Endothelial cell of umbilical vein (primary cell): Measurements from ENCODE around the gene CEP72. TPM values are rescaled to one million over a fixed set of nuclear protein-coding genes. Genes with fewer than 3 reads are reported as not detected.

ENCODE experiments used
- BruUV-seq: library from RNA; stranded (reverse); fragments of 400-500 nt; replicated peaks from 2 replicates; lab custom pipeline; 2021; lab: Mats Ljungman, UMichigan
- CTCF ChIA-PET: fragments of 300-600, 350-600 bp; sonication (Branson Sonifier 250); formaldehyde crosslinking; loops from one replicate; lab custom pipeline; 2021; ENCODE audit warnings: antibody characterized with exemption, inconsistent platforms; lab: Charles Lee
- POLR2A ChIA-PET: fragments of 300-600, 350-600 bp; sonication (Branson Sonifier 250); formaldehyde crosslinking; loops from one replicate; lab custom pipeline; 2021; ENCODE audit warnings: antibody characterized with exemption, inconsistent platforms; lab: Charles Lee
- DNase-seq: peaks from one replicate; pipeline ENCODE4 v3.0.0-alpha.2; 2011; ENCODE audit warnings: low read depth, low spot score
- FAIRE-seq: peaks from 2 replicates; lab custom pipeline; 2011; peaks lifted over from hg19 to GRCh38; lab: Jason Lieb, UNC
- H2AFZ ChIP-seq: 2 replicates; pipeline ENCODE4 v1.6.0; 2012; ENCODE audit warnings: low read depth, low read length, control low read depth, inconsistent platforms
- H3K27ac ChIP-seq: 2 replicates; pipeline ENCODE4 v1.5.1; 2011; ENCODE audit warnings: low read depth, mild to moderate bottlenecking, control low read depth, low read length, moderate library complexity; ENCODE audit not compliant: insufficient read depth
- H3K27me3 ChIP-seq, 2 experiments: 2 replicates each; pipeline versions ENCODE4 v1.6.0 to v1.6.1; 2011; ENCODE audit warnings: low read length in 2 of 2, mixed read lengths in 1 of 2; ENCODE audit not compliant: control insufficient read depth in 2 of 2, insufficient read depth in 2 of 2
- H3K36me3 ChIP-seq, 2 experiments: 2 replicates in 1 of 2; 3 replicates in 1 of 2; pipeline ENCODE4 v1.5.1; 2011; ENCODE audit warnings: low read length in 2 of 2, mild to moderate bottlenecking in 1 of 2, moderate library complexity in 1 of 2; ENCODE audit not compliant: control insufficient read depth in 2 of 2, insufficient read depth in 2 of 2; ENCODE audit errors: extremely low read depth in 1 of 2
- H3K4me1 ChIP-seq: 3 replicates; pipeline ENCODE4 v1.5.1; 2011; ENCODE audit warnings: mild to moderate bottlenecking, low read length; ENCODE audit not compliant: control insufficient read depth, insufficient read depth; ENCODE audit errors: extremely low read depth
- H3K4me2 ChIP-seq: 2 replicates; pipeline ENCODE4 v1.6.1; 2011; ENCODE audit warnings: low read length, control low read depth, mixed read lengths; ENCODE audit not compliant: insufficient read depth
- H3K4me3 ChIP-seq, 3 experiments: fragments of 200-600 bp in 1 of 3; sonication (generic), shearing (Covaris generic) in 1 of 3; replicated peaks in 1 of 3; 2 replicates each; pipeline ENCODE4 v1.5.1; 2011 to 2016; ENCODE audit warnings: control low read depth in 3 of 3, low read length in 3 of 3, mild to moderate bottlenecking in 2 of 3, inconsistent platforms in 1 of 3, low read depth in 1 of 3, moderate library complexity in 1 of 3; ENCODE audit not compliant: insufficient read depth in 1 of 3
- H3K79me2 ChIP-seq: 2 replicates; pipeline ENCODE4 v1.6.0; 2012; ENCODE audit warnings: low read length, inconsistent platforms; ENCODE audit not compliant: control insufficient read depth, insufficient read depth
- H3K9ac ChIP-seq: replicated peaks from 2 replicates; pipeline ENCODE3; 2011; ENCODE audit warnings: low read length, control low read depth; ENCODE audit not compliant: insufficient read depth; ENCODE audit errors: extremely low read depth
- H3K9me1 ChIP-seq: replicated peaks from 3 replicates; pipeline ENCODE4 v1.6.0; 2011; ENCODE audit warnings: mild to moderate bottlenecking, low read length; ENCODE audit not compliant: control insufficient read depth, insufficient read depth; ENCODE audit errors: extremely low read depth
- H3K9me3 ChIP-seq: replicated peaks from 2 replicates; pipeline ENCODE4 v1.5.1; 2012; ENCODE audit warnings: low read length, inconsistent platforms; ENCODE audit not compliant: control insufficient read depth, insufficient read depth
- H4K20me1 ChIP-seq: replicated peaks from 2 replicates; pipeline ENCODE3; 2011; ENCODE audit warnings: mild to moderate bottlenecking, low read length; ENCODE audit not compliant: control insufficient read depth, insufficient read depth; ENCODE audit errors: extremely low read depth
- EZH2 ChIP-seq: IDR thresholded peaks from 2 replicates; pipeline ENCODE4 v1.6.1; 2012; ENCODE audit warnings: borderline replicate concordance, low read depth, mild to moderate bottlenecking, moderate library complexity, low read length, inconsistent platforms; ENCODE audit not compliant: severe bottlenecking
- FOS ChIP-seq: IDR thresholded peaks from 2 replicates; pipeline ENCODE4 v1.6.1; 2011; ENCODE audit warnings: mild to moderate bottlenecking, low read length, moderate library complexity, borderline replicate concordance; ENCODE audit not compliant: insufficient read depth
- GATA2 ChIP-seq: IDR thresholded peaks from 2 replicates; pipeline ENCODE4 v1.7.0; 2011; ENCODE audit warnings: low read depth, mild to moderate bottlenecking, moderate library complexity, mixed read lengths, low read length; ENCODE audit not compliant: insufficient read length, insufficient read depth
- JUN ChIP-seq: IDR thresholded peaks from 2 replicates; pipeline ENCODE4 v1.6.1; 2011; ENCODE audit warnings: borderline replicate concordance, low read depth; ENCODE audit not compliant: insufficient read length, insufficient read depth
- POLR2A ChIP-seq: IDR thresholded peaks from 2 replicates; pipeline ENCODE4 v1.6.1; 2012; ENCODE audit warnings: low read depth, mild to moderate bottlenecking, control low read depth, low read length
- POLR2AphosphoS5 ChIP-seq: IDR thresholded peaks from 2 replicates; pipeline ENCODE4 v1.6.1; 2012; ENCODE audit warnings: low read depth, mild to moderate bottlenecking, control low read depth, low read length, moderate library complexity; ENCODE audit not compliant: insufficient read depth
- dilution Hi-C: fragments of 300-500 bp; cut with MboI; formaldehyde crosslinking; loops from one replicate; pipeline ENCODE4 v1.15.0; 2019; ENCODE audit warnings: low sequenced_read_pairs; ENCODE audit not compliant: extremely low pct_ligation_motif_present
- intact Hi-C: fragments of 100-400 bp; cut with micrococcal nuclease; formaldehyde crosslinking; loops from one replicate; pipeline ENCODE4 v1.10.0; 2022
- polyA plus RNA-seq, 4 experiments: library from polyadenylated mRNA; depleted of rRNA in 3 of 4; stranded (reverse) in 3 of 4; unstranded in 1 of 4; fragments of >200 nt; gene quantifications; 2 replicates each; pipeline versions ENCODE4 v1.2.1 to v1.2.3, GENCODE V29; 2011 to 2012; ENCODE audit warnings: missing spikeins in 1 of 4
- total RNA-seq: library from RNA; stranded (reverse); gene quantifications from 2 replicates; pipeline ENCODE4 v1.2.3, GENCODE V29; 2021
- TF ChIP-seq, protein P1 (sequence below), 2 donors: IDR thresholded peaks; 1 replicate in 1 of 2; 2 replicates in 1 of 2; pipeline ENCODE4 v1.5.1; 2011; ENCODE audit warnings: low read length in 2 of 2, mild to moderate bottlenecking in 2 of 2, moderate library complexity in 2 of 2, control low read depth in 1 of 2, inconsistent platforms in 1 of 2, low read depth in 1 of 2; ENCODE audit not compliant: insufficient read depth in 1 of 2; ENCODE audit errors: extremely low read depth in 1 of 2
- TF ChIP-seq, protein P2 (sequence below): IDR thresholded peaks from 2 replicates; pipeline ENCODE4 v1.6.1; 2011; ENCODE audit not compliant: insufficient read depth, insufficient read length

The CEP72 gene
- total and polyA plus RNA-seq, 2 donors (not counting 3 experiments of a cell fraction or from before 2014, with no cell fraction given) = 2.9 to 9.5 TPM

DNA sequence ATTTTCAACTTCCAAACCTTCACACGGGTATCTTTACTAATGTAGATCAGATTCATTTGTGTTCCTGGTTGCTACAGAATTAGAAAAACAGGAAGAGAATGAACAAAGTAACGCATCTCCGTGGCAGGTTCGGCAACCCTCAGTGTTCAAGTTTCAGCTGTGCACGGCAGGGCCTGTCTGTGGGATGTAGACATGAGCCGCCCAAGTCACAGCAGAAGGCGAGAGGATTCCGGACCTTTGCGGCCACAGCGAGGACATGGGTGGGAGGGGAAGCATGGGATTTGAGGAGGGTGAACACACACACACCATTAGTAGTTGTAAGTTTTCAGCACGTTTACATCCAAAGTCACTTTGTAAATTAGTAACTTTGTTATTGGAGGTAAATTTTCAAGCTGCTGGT, 31.7 kb upstream of the CEP72 start:
- Histone ChIP-seq H3K36me3 (no peaks in the 10 kb centered on the region), H3K27me3 (peaks cover 8 to 11% of the 10 kb centered on the region in 2 experiments), H4K20me1 (no peaks in the 10 kb centered on the region), H3K4me2 (no peak overlapping the region), H3K4me3 (no peak overlapping the region), H3K9me3 (no peaks in the 10 kb centered on the region), H3K9ac (no peak overlapping the region), H3K27ac (no peak overlapping the region), H2AFZ (no peak overlapping the region), H3K79me2 (no peaks in the 10 kb centered on the region), H3K9me1 (no peaks in the 10 kb centered on the region), H3K4me1 (no peaks in the 10 kb centered on the region)
- intact Hi-C loops (no loop called here), dilution Hi-C loops (no loop called here)
- ChIA-PET CTCF (no interaction called here), POLR2A (no interaction called here)
- FAIRE-seq (no peak), DNase-seq (no peak)
- TF ChIP-seq FOS (no peak), GATA2 (no peak), POLR2A (no peak), POLR2AphosphoS5 (no peak), EZH2 (no peak), JUN (no peak)
- TF ChIP-seq, protein P1, sequence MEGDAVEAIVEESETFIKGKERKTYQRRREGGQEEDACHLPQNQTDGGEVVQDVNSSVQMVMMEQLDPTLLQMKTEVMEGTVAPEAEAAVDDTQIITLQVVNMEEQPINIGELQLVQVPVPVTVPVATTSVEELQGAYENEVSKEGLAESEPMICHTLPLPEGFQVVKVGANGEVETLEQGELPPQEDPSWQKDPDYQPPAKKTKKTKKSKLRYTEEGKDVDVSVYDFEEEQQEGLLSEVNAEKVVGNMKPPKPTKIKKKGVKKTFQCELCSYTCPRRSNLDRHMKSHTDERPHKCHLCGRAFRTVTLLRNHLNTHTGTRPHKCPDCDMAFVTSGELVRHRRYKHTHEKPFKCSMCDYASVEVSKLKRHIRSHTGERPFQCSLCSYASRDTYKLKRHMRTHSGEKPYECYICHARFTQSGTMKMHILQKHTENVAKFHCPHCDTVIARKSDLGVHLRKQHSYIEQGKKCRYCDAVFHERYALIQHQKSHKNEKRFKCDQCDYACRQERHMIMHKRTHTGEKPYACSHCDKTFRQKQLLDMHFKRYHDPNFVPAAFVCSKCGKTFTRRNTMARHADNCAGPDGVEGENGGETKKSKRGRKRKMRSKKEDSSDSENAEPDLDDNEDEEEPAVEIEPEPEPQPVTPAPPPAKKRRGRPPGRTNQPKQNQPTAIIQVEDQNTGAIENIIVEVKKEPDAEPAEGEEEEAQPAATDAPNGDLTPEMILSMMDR (IDR thresholded peaks at IDR 0.05; ENCODE audit: extremely low read depth in 1 of 2, insufficient read depth in 1 of 2, low read depth in 1 of 2, low read length in 2 of 2) = no peak
- TF ChIP-seq, protein P2, sequence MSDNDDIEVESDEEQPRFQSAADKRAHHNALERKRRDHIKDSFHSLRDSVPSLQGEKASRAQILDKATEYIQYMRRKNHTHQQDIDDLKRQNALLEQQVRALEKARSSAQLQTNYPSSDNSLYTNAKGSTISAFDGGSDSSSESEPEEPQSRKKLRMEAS = no peak
- BruUV-seq = no TSS peak
